BE2C (cell line): ENCODE data around the gene SNX9.

Experiments used
- DNase-seq: peaks from one replicate; pipeline ENCODE4 v3.0.0-alpha.2; 2020
- H3K27me3 ChIP-seq: fragments of 250-450 bp; sonication (Bioruptor Pico); 2 replicates; pipeline ENCODE4 v1.5.1; 2020; ENCODE audit warnings: mild to moderate bottlenecking
- H3K36me3 ChIP-seq: fragments of 250-450 bp; sonication (Bioruptor Pico); 2 replicates; pipeline ENCODE4 v1.5.1; 2020; ENCODE audit warnings: mild to moderate bottlenecking
- H3K4me1 ChIP-seq: fragments of 250-450 bp; sonication (Bioruptor Pico); 2 replicates; pipeline ENCODE4 v1.5.1; 2020
- H3K4me3 ChIP-seq: 2 replicates; pipeline ENCODE4 v1.5.1; 2011; ENCODE audit warnings: low read depth, low read length
- H3K9me3 ChIP-seq: fragments of 250-450 bp; sonication (Bioruptor Pico); 2 replicates; pipeline ENCODE4 v1.5.1; 2020
- CTCF ChIP-seq: IDR thresholded peaks from 2 replicates; pipeline ENCODE4 v1.5.1; 2012; ENCODE audit warnings: mild to moderate bottlenecking, low read depth, low read length

SNX9 gene

DNA sequence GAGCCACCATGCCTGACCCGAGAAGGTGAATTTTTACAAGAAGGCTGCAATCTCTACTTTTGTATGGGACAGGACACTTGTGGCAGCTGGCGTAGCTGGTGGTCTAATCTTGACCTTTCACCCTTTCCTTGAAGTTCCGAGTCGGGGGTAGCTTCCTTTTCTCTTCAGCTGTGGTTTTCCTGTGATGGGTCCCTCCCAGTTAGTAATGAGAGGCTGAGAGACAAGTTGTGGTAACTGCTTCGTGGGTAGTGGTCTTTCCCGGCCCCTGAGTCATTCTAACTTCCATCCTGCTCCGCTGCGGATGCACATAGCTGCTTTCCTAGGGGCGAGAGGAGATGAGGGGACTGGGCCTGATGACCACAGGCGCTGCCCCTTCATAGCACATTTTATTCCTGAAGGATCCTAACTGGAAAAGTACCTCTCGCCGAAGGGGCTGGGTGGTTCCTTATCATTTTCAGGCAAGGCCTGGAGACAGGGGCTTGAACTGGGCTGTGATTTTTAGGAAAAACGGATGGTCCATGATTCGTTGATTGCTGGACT is 161.7 kb downstream of the SNX9 start:
- Histone ChIP-seq H3K9me3 (no peaks in the 10 kb centered on the region), H3K27me3 (no peaks in the 10 kb centered on the region), H3K4me3 (no peak overlapping the region), H3K36me3 (no peaks in the 10 kb centered on the region), H3K4me1 (peaks cover 12% of the 10 kb centered on the region)
- no peak for TF ChIP-seq CTCF
- no peak for DNase-seq

- Histone ChIP-seq H3K4me3 (no peak overlapping the region), H3K9me3 (no peaks in the 10 kb centered on the region), H3K27me3 (no peaks in the 10 kb centered on the region), H3K36me3 (no peaks in the 10 kb centered on the region), H3K4me1 (peaks cover 20% of the 10 kb centered on the region)
- DNase-seq: no peak
- no peak for TF ChIP-seq CTCF
Measured at GRCh38 chr6:157985378-157986155, 162.5 kb downstream of the SNX9 start.

DNA sequence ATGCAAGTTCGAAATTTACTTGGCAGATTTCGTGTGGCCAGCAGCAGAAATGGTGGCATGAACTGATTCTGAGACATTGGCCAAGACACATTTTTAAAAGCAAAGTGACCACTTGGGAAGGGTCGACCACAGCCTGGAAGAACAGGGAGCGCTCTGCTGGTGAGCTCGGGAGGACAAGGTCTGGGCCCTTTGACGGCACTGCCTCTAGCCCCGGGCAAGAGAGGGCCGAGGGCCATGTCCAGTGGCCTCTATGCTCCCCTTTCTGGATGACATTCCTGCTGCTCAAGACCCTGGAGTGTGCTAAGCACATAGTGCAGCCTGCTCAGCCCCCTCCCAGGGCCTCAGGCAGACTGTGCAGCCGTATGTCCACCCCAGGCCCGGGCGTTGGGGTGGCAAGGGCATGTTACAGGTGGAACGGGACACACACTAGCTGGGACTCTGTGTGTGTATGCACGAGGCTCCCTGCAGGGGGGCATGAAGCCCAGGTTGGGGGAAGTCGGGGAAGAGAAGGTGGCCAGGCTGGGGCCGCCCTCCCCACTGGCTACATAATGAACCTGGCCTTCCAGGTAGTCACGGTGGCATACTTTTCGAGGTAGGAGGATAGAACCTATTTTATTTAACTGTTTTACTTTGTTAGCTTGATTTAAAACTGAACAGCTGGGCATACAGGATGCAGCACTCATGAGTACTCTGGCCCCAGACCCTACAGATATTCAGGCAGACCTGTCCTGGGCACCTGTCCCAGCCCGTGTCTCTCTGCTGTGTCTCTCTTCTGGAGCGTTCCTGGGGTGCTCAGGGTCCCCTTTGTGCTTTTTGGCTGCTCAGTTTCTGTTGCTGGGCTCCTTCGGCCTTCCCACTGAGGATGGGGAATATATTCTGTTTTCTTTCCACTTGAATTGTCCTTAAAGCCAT is 165.0 kb downstream of the SNX9 start:
- H3K4me3 ChIP-seq: no peak overlapping the region
- no peaks in the 10 kb centered on the region for H3K36me3 ChIP-seq
- H3K27me3 ChIP-seq: no peaks in the 10 kb centered on the region
- H3K9me3 ChIP-seq: no peaks in the 10 kb centered on the region
- peaks cover 20% of the 10 kb centered on the region for H3K4me1 ChIP-seq
- no peak for TF ChIP-seq CTCF
- no peak for DNase-seq

GRCh38 chr6:157988700-157989063 is 165.6 kb downstream of the SNX9 start:
- no peak for DNase-seq
- no peak for TF ChIP-seq CTCF
- Histone ChIP-seq H3K36me3 (no peaks in the 10 kb centered on the region), H3K27me3 (no peaks in the 10 kb centered on the region), H3K4me3 (no peak overlapping the region), H3K9me3 (no peaks in the 10 kb centered on the region), H3K4me1 (peaks cover 20% of the 10 kb centered on the region)

DNA sequence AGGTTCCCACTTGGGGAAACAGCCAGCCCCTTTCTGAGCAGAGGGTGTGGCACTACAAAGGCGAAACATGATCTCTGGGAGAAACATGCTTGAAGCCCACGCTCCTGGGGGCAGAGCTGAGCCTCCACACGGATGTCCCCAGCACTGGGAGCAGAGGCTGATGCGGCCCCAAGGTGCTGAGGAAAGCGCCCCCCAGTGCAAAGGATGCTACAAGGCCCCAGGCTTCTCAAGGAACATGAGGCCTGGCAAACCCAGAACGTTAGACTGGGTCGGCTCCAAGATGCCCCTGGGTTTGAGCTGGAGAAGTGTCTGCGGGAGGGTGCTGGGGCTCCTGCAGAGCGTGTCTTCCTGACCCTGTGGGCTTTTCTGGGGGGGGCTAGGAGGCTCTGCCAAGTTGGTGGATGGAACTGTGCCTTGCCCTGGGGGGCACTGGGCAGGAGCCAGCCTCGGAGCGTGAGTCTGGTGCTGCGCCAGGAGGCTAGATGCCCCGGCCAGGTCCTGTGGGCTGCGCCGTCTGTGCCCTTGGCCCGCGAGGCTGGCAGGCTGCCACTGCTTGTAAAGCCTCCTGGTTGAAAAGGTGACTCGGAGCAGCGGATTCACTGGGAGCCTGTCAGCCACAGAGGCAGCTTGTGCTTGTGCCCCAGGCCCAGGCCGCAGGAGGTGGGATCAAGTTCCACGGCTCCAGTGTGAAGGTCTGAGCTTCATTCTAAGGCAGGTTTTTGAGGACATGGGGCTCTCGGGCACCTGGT is 166.7 kb downstream of the SNX9 start:
- H3K4me1 ChIP-seq: peaks cover 20% of the 10 kb centered on the region
- no peaks in the 10 kb centered on the region for H3K36me3 ChIP-seq
- peak; percentile 85 for DNase-seq
- no peaks in the 10 kb centered on the region for H3K9me3 ChIP-seq
- H3K4me3 ChIP-seq: peak overlapping the region; percentile 30
- TF ChIP-seq CTCF: no peak
- H3K27me3 ChIP-seq: no peaks in the 10 kb centered on the region
